ENCODE data around the gene IZUMO2. TPM values are rescaled to one million over a fixed set of nuclear protein-coding genes. Genes with fewer than 3 reads are reported as not detected.

Gene IZUMO2
- not detected in 2 replicates for total RNA-seq

DNA sequence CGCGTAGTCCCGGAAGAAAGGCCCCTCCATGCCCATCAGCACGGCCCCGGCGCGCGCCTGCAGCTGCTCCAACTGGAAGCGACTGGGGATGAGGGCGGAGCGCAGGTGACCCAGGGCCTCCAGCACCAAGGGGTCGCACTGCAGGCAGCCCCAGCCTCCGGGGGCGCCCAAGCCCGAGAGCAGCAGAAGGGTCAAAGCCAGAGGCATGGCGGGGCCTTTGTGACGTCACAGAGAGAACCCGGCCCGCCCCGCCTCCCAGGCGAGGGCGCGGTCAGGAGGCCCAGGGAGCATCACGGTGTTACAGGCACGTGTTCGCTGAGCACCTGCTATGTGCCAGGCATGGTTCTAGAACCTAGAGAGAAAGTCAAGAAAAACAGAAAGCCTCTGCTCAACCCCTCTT is at the start of gene IZUMO2:
IZUMO2 (minus strand) TSS at position 294 of the 400 bp plus-strand sequence; CDS start at position 207, 87 bp downstream.
- intact Hi-C loops (cut with micrococcal nuclease): no loop called here
- Mint-ChIP-seq H3K4me1 (ENCODE audit: low read depth) (no peaks in the 10 kb centered on the region), H3K36me3 (ENCODE audit: low read depth) (no peaks in the 10 kb centered on the region), H3K27me3 (ENCODE audit: insufficient read depth) (no peaks in the 10 kb centered on the region), H3K27ac (no peak within 1 kb of the TSS), H3K9me3 (no peaks in the 10 kb centered on the region), H3K4me3 (no peak within 1 kb of the TSS)
- no peak for DNase-seq (ENCODE audit: low spot score)

DNA sequence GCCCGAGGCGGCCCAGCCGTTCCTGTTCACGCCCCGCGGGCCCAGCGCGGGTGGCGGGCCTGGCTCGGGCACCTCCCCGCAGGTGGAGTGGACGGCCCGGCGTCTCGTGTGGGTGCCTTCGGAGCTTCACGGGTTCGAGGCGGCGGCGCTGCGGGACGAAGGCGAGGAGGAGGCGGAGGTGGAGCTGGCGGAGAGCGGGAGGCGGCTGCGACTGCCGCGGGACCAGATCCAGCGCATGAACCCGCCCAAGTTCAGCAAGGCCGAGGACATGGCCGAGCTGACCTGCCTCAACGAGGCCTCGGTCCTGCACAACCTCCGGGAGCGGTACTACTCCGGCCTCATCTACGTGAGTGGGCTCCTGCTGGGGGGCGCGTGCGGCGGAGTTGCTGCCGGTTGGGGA is 47.3 kb upstream of the IZUMO2 start:
- no peak overlapping the region for H3K27ac Mint-ChIP-seq
- intact Hi-C loops (cut with micrococcal nuclease): no loop called here
- H3K4me1 Mint-ChIP-seq (ENCODE audit: low read depth): no peaks in the 10 kb centered on the region
- H3K27me3 Mint-ChIP-seq (ENCODE audit: insufficient read depth): peaks cover 8% of the 10 kb centered on the region
- H3K4me3 Mint-ChIP-seq: no peak overlapping the region
- no peak for DNase-seq (ENCODE audit: low spot score)
- no peaks in the 10 kb centered on the region for H3K36me3 Mint-ChIP-seq (ENCODE audit: low read depth)
- no peaks in the 10 kb centered on the region for H3K9me3 Mint-ChIP-seq

DNA sequence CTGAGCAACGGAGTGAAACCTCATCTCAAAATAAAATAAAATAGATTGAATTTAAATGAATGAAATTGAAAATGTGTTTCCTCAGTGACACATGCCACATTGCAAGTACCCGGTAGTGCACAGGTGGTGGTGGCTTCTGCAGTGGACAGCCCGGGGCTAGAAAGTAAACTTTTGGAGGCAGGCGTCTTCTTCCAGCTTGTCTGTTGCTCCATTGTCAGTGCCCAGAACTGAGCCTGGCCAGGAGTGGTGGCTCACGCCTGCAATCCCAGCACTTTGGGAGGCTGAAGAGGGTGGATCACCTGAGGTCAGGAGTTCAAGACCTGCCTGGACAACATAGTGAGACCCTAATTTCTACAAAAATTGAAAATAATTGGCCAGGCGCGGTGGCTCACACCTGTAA is 46.0 kb upstream of the IZUMO2 start:
- Mint-ChIP-seq H3K4me3 (no peak overlapping the region), H3K36me3 (ENCODE audit: low read depth) (no peaks in the 10 kb centered on the region), H3K4me1 (ENCODE audit: low read depth) (no peaks in the 10 kb centered on the region), H3K27me3 (ENCODE audit: insufficient read depth) (peaks cover 13% of the 10 kb centered on the region), H3K9me3 (no peaks in the 10 kb centered on the region), H3K27ac (no peak overlapping the region)
- DNase-seq (ENCODE audit: low spot score): no peak
- intact Hi-C loops (cut with micrococcal nuclease): no loop called here

GRCh38 chr19:50207730-50208129 is 44.6 kb upstream of the IZUMO2 start:
- Mint-ChIP-seq H3K4me1 (ENCODE audit: low read depth) (no peaks in the 10 kb centered on the region), H3K27ac (no peak overlapping the region), H3K9me3 (no peaks in the 10 kb centered on the region), H3K36me3 (ENCODE audit: low read depth) (no peaks in the 10 kb centered on the region), H3K27me3 (ENCODE audit: insufficient read depth) (peaks cover 14% of the 10 kb centered on the region), H3K4me3 (no peak overlapping the region)
- DNase-seq (ENCODE audit: low spot score): no peak
- intact Hi-C loops (cut with micrococcal nuclease): no loop called here

DNA sequence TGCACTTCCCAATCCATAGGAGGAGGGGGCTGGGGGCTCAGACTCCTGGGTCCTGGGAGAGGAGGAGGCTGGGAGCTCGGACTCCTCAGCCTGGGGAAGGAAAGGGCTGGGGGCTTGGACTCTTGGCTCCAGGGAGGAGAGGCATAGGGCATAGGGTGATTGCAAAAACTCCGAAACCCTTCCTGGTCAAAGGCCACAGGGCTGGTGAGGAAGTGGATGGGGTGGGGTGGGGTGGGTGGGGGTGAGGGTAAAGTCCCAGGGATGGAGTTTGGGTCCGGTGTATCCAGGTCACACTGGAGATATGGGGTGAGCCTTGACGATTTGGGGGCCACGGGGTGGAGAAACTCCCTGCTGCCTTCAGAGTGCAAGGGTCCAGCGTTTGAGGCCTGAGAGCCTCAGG is 43.1 kb upstream of the IZUMO2 start:
- H3K27me3 Mint-ChIP-seq (ENCODE audit: insufficient read depth): peaks cover 25% of the 10 kb centered on the region
- no peak overlapping the region for H3K27ac Mint-ChIP-seq
- H3K4me1 Mint-ChIP-seq (ENCODE audit: low read depth): no peaks in the 10 kb centered on the region
- intact Hi-C loops (cut with micrococcal nuclease): no loop called here
- no peak overlapping the region for H3K4me3 Mint-ChIP-seq
- no peaks in the 10 kb centered on the region for H3K9me3 Mint-ChIP-seq
- no peak for DNase-seq (ENCODE audit: low spot score)
- no peaks in the 10 kb centered on the region for H3K36me3 Mint-ChIP-seq (ENCODE audit: low read depth)

DNA sequence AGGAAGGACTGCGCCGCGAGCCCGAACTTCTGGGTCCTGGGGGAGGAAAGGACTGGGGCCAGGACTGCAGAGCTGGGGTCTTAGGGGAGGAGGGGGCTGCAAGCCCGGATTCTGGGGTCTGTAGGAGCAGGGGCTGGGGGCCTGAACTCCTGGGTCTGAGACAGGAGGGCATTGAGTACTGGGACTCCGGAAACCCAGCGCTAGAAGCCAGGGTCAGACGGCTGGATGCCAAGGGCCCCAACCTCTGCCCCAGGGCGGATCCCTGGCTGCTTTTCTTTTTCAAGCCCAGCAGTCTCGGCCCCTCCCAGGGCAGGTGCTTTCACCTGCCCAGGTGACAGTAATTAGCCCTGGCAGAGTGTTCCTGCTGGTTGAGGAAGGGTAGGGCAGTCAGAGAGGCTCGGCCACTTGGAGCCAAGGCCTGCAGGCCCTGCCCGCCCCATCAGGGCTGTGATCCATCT is 42.6 kb upstream of the IZUMO2 start:
- Mint-ChIP-seq H3K27me3 (ENCODE audit: insufficient read depth) (peaks cover 30% of the 10 kb centered on the region), H3K9me3 (no peaks in the 10 kb centered on the region), H3K36me3 (ENCODE audit: low read depth) (no peaks in the 10 kb centered on the region), H3K27ac (no peak overlapping the region), H3K4me3 (no peak overlapping the region), H3K4me1 (ENCODE audit: low read depth) (no peaks in the 10 kb centered on the region)
- no peak for DNase-seq (ENCODE audit: low spot score)
- intact Hi-C loops (cut with micrococcal nuclease): no loop called here

DNA sequence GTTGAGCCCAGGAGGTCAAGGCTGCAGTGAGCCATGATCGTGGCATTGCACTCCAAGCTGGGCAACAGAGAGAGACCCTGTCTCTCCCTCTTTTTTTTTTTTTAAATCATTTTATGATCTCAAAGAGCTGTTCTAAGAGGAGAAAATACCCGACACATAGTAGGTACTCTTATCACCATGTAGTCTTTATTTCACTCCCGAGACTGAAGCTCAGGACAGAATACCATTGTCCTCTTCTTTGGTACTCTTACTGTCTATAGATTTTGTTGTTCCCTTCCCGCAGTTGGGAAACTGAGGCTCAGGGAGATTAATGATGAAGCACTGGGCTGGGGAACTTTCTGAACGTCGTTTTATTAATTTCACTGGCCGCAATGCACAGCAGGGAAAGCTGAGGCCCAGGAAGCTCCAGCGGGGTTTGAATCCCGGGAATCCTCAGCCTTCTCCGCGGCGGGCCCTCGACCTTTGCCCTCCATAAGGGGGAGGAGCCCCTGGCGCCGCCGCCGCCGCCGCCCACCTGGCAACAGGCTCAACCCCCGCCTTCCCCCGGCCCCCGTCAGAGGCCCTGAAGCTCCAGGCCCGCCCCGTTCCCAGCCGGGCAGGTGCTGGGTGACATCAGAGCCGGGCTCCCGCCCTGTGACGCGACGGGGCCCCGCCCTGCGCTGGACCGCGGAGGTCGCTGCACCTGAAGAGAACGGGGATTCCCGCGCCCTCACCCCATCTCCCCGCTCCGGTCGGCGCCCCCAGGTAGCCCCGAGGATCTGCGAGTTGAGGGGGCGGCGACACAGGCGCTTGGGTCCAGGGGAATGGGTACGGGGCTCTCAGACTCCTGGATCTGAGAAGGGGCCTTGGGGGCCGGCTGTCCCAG is 42.0 kb upstream of the IZUMO2 start:
- Mint-ChIP-seq H3K36me3 (ENCODE audit: low read depth) (no peaks in the 10 kb centered on the region), H3K9me3 (no peaks in the 10 kb centered on the region), H3K27ac (no peak overlapping the region), H3K4me3 (no peak overlapping the region), H3K27me3 (ENCODE audit: insufficient read depth) (peaks cover 30% of the 10 kb centered on the region), H3K4me1 (ENCODE audit: low read depth) (no peaks in the 10 kb centered on the region)
- no peak for DNase-seq (ENCODE audit: low spot score)
- intact Hi-C loops (cut with micrococcal nuclease): no loop called here

DNA sequence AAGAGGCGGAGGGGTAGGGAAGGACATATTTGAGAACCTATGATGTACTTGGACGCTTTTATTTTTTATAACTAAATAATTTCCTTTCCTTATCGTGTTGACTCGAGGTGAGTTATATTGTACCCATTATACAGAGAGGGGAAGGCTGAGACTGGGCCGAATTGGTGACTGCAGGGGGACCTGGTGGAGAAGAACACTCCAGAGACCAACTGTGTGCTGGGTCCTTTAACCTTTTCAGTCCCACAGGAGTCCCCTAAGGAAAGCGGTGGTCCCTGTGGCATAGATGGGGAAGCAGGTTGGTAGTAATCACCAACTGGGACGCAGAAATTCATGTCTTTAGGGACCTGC is 41.0 kb upstream of the IZUMO2 start:
- H3K27ac Mint-ChIP-seq: no peak overlapping the region
- no peak overlapping the region for H3K4me3 Mint-ChIP-seq
- H3K27me3 Mint-ChIP-seq (ENCODE audit: insufficient read depth): peaks cover 30% of the 10 kb centered on the region
- no peaks in the 10 kb centered on the region for H3K9me3 Mint-ChIP-seq
- no peak for DNase-seq (ENCODE audit: low spot score)
- H3K36me3 Mint-ChIP-seq (ENCODE audit: low read depth): no peaks in the 10 kb centered on the region
- no peaks in the 10 kb centered on the region for H3K4me1 Mint-ChIP-seq (ENCODE audit: low read depth)
- intact Hi-C loops (cut with micrococcal nuclease): no loop called here

DNA sequence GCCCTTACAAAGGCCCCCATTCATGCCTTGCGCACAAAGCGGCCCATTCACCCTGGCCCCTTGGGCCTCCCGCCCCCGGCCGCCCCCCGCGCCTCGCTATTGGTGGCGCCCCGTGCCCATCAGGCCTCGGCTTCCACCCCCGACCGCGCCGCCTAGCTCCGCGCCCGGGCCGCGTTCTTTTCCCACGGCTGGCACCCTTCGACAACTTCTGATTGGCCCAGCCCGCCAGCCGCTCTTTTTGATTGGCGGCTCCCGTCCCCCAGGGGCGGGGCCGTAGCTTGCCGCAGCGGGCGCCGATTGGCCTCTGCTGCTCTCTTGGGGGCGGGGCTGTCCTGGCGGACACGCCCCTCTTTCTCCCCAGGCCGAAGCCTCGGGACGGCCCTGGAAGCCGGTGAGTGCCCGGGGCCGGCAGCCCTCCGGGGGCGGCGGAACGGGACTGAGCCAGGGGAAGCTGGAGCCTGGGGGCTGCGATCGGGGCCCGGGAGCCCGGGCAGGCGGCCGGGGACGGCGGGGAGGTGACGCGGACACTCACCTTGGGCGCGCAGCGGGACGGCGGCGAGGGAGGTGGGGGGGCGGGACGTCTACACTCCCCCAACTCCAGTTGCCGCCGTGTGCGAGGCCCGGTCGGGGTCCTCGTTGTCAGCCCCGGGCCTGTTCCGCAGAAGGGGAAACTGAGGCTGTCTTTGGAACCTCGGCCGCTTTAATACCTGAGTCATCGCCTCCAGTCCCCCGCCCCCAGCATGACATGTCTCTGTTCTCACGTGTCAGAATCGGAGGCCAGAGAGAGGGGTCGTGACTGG is 40.4 kb upstream of the IZUMO2 start, which contains the start of gene MYH14:
MYH14 (plus strand) TSS at position 342 of the 800 bp plus-strand sequence. CDS start 6,744 bp downstream, outside the sequence.
- Mint-ChIP-seq H3K9me3 (no peaks in the 10 kb centered on the region), H3K4me3 (no peak within 1 kb of the TSS), H3K27me3 (ENCODE audit: insufficient read depth) (peaks cover 30% of the 10 kb centered on the region), H3K27ac (no peak within 1 kb of the TSS), H3K4me1 (ENCODE audit: low read depth) (no peaks in the 10 kb centered on the region), H3K36me3 (ENCODE audit: low read depth) (no peaks in the 10 kb centered on the region)
- intact Hi-C loops (cut with micrococcal nuclease): no loop called here
- DNase-seq (ENCODE audit: low spot score): no peak

DNA sequence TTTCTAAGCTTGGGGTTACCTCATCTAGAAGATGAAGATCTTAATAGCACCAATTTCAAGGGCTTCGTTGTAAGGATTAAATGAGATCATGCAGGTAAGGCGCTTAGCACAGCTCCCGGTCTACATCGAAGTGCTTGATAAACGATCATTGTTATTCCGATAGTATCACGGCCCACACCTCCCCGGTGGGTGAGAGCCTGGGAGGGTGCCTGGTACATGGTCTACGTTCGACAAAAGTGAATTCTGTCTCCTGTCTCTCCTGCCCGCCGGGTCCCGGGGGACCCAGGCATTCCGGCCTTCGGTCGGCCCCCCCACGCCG is 39.8 kb upstream of the IZUMO2 start:
- Mint-ChIP-seq H3K27ac (no peak overlapping the region), H3K27me3 (ENCODE audit: insufficient read depth) (peaks cover 30% of the 10 kb centered on the region), H3K36me3 (ENCODE audit: low read depth) (no peaks in the 10 kb centered on the region), H3K9me3 (no peaks in the 10 kb centered on the region), H3K4me1 (ENCODE audit: low read depth) (no peaks in the 10 kb centered on the region), H3K4me3 (no peak overlapping the region)
- DNase-seq (ENCODE audit: low spot score): no peak
- intact Hi-C loops (cut with micrococcal nuclease): no loop called here

DNA sequence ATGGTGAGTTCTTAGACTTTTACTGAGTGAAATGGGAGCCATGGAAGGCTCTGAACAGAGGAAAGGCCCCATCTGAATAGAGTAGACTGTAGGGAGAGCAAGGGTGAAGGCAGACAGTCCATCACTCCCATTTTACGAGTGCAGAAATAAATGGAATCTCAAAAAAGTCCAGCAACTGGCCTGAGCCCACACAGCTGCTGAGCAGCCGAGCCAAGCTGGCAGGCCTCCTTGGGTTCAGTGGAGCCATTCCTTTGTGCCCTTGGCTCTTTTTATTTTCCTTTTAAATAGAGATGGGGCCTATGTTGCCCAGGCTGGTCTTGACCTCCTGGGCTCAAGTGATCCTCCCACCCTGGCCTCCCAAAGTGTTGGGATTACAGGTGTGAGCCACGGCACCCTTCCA is 39.3 kb upstream of the IZUMO2 start:
- H3K4me3 Mint-ChIP-seq: no peak overlapping the region
- peaks cover 30% of the 10 kb centered on the region for H3K27me3 Mint-ChIP-seq (ENCODE audit: insufficient read depth)
- no peak for DNase-seq (ENCODE audit: low spot score)
- H3K9me3 Mint-ChIP-seq: no peaks in the 10 kb centered on the region
- intact Hi-C loops (cut with micrococcal nuclease): no loop called here
- H3K36me3 Mint-ChIP-seq (ENCODE audit: low read depth): no peaks in the 10 kb centered on the region
- no peak overlapping the region for H3K27ac Mint-ChIP-seq
- H3K4me1 Mint-ChIP-seq (ENCODE audit: low read depth): no peaks in the 10 kb centered on the region

- no peak for DNase-seq (ENCODE audit: low spot score)
- Mint-ChIP-seq H3K4me3 (no peak overlapping the region), H3K4me1 (ENCODE audit: low read depth) (no peaks in the 10 kb centered on the region), H3K27ac (no peak overlapping the region), H3K27me3 (ENCODE audit: insufficient read depth) (peaks cover 22% of the 10 kb centered on the region), H3K9me3 (no peaks in the 10 kb centered on the region), H3K36me3 (ENCODE audit: low read depth) (no peaks in the 10 kb centered on the region)
- intact Hi-C loops (cut with micrococcal nuclease): no loop called here
These were observed 36.1 kb upstream of the IZUMO2 start for GRCh38 chr19:50199259-50199555.

DNA sequence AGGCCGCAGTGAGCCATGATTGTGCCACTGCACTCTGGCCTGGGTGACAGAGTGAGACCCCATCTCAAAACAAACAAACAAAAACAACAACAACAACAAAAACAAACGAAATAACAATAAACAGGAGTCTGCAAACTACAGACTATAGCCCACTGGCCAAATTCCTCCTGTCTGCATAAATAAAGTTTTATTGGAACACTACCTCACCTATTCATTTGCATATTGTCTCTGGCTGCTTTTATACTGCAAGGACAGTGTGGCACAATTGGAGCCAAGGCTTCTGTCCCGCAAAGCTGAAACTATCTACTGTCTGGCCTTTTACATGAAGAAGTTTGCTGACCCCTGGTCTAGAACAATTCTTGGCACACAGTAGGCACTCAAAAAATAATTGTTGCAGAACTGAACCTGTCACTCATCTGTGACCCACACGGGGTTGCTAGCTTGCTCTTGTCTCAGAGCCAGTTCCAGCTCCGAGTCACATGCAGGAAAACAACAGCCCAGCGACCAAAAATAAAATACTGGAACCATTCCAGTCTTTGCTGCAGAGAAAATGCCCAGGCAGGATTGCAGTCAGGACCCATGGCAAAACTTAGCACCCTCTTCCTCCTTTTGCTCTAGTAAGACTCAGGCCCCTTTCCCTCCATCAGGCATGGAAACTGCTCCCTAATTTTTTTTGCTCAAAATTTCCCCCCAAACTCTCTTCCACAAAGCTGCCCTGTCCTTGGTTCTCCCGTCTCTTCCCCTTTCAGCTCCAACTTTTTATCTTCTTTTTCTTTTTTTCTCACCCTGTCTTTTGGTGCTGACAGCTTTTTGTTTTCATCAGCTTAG is 35.6 kb upstream of the IZUMO2 start:
- Mint-ChIP-seq H3K36me3 (ENCODE audit: low read depth) (no peaks in the 10 kb centered on the region), H3K4me1 (ENCODE audit: low read depth) (no peaks in the 10 kb centered on the region), H3K9me3 (no peaks in the 10 kb centered on the region), H3K27ac (no peak overlapping the region), H3K27me3 (ENCODE audit: insufficient read depth) (peaks cover 22% of the 10 kb centered on the region), H3K4me3 (no peak overlapping the region)
- DNase-seq (ENCODE audit: low spot score): no peak
- intact Hi-C loops (cut with micrococcal nuclease): no loop called here
